Neural cell (in vitro differentiated cells): ENCODE results near the gene SLC6A18. TPM values are rescaled to one million over a fixed set of nuclear protein-coding genes. Genes with fewer than 3 reads are reported as not detected.

Experiments used
- H2AFZ ChIP-seq: fragments of 200-600, 300-800 bp; sonication (generic), shearing (Covaris generic); 2 replicates; pipeline ENCODE4 v1.6.0; 2014; ENCODE audit warnings: low read depth, mild to moderate bottlenecking, antibody characterized with exemption, low read length, moderate library complexity
- H3F3A ChIP-seq: fragments of 200-600 bp; shearing (Covaris generic); 2 replicates; pipeline ENCODE4 v1.6.1; 2016; ENCODE audit warnings: mild to moderate bottlenecking, moderate library complexity, mixed read lengths, antibody characterized with exemption, low read length; ENCODE audit not compliant: insufficient read depth, poor library complexity, severe bottlenecking
- H3K27ac ChIP-seq: fragments of 200-600, 300-800 bp; sonication (generic), shearing (Covaris generic); 2 replicates; pipeline ENCODE4 v1.5.1; 2014; ENCODE audit warnings: mild to moderate bottlenecking, low read length, moderate library complexity
- H3K27me3 ChIP-seq: fragments of 300-800, 200-600 bp; sonication (generic), shearing (Covaris generic); 2 replicates; pipeline ENCODE4 v1.6.0; 2014; ENCODE audit warnings: mild to moderate bottlenecking, low read depth, low read length, moderate library complexity; ENCODE audit not compliant: insufficient read depth
- H3K36me3 ChIP-seq: fragments of 300-800, 200-600 bp; sonication (generic), shearing (Covaris generic); 2 replicates; pipeline ENCODE4 v1.5.1; 2014; ENCODE audit warnings: mild to moderate bottlenecking, antibody characterized with exemption, low read length, moderate library complexity; ENCODE audit not compliant: insufficient read depth
- H3K4me2 ChIP-seq: fragments of 300-800, 200-600 bp; sonication (generic), shearing (Covaris generic); 2 replicates; pipeline ENCODE4 v1.6.0; 2014; ENCODE audit warnings: mild to moderate bottlenecking, low read length
- H3K4me3 ChIP-seq: fragments of 300-800, 200-600 bp; sonication (generic), shearing (Covaris generic); 2 replicates; pipeline ENCODE4 v1.5.1; 2014; ENCODE audit warnings: mild to moderate bottlenecking, low read length, moderate library complexity
- H3K79me2 ChIP-seq: fragments of 200-600 bp; shearing (Covaris generic); replicated peaks from 2 replicates; pipeline ENCODE4 v1.6.0; 2014; ENCODE audit warnings: mild to moderate bottlenecking, low read length, moderate library complexity; ENCODE audit not compliant: insufficient read depth
- H3K9ac ChIP-seq: fragments of 300-800, 200-600 bp; sonication (generic), shearing (Covaris generic); 2 replicates; pipeline ENCODE4 v1.6.1; 2016; ENCODE audit warnings: mild to moderate bottlenecking, low read length, mixed read lengths
- H3K9me2 ChIP-seq: fragments of 200-600 bp; shearing (Covaris generic); 2 replicates; pipeline ENCODE4 v1.6.1; 2016; ENCODE audit warnings: mild to moderate bottlenecking, low read length, mixed read lengths; ENCODE audit not compliant: insufficient read depth
- H3K9me3 ChIP-seq: fragments of 200-600, 300-800 bp; sonication (generic), shearing (Covaris generic); 2 replicates; pipeline ENCODE4 v1.6.1; 2016; ENCODE audit warnings: mild to moderate bottlenecking, mixed run types, low read length, moderate library complexity, mixed read lengths
- H4K20me1 ChIP-seq: fragments of 200-600 bp; shearing (Covaris generic); 2 replicates; pipeline ENCODE4 v1.6.1; 2016; ENCODE audit warnings: mild to moderate bottlenecking, mixed run types; ENCODE audit not compliant: insufficient read depth
- EZH2 ChIP-seq: fragments of 200-600, 300-800 bp; shearing (Covaris generic), sonication (generic); IDR thresholded peaks from 2 replicates; pipeline ENCODE4 v1.6.1; 2014; ENCODE audit warnings: antibody characterized with exemption, low read length, borderline replicate concordance, mild to moderate bottlenecking; ENCODE audit not compliant: insufficient read depth, poor library complexity, severe bottlenecking
- MXI1 ChIP-seq: fragments of 450-650 bp; conservative IDR thresholded peaks from 2 replicates; pipeline ENCODE4 v1.6.1; 2014; ENCODE audit warnings: antibody characterized with exemption, mild to moderate bottlenecking; ENCODE audit not compliant: poor library complexity, severe bottlenecking
- RAD21 ChIP-seq: fragments of 450-650 bp; conservative IDR thresholded peaks from 2 replicates; pipeline ENCODE4 v1.6.1; 2014; ENCODE audit warnings: antibody characterized with exemption, mild to moderate bottlenecking, moderate library complexity
- SMC3 ChIP-seq: fragments of 450-650 bp; conservative IDR thresholded peaks from 2 replicates; pipeline ENCODE4 v1.6.1; 2014; ENCODE audit warnings: antibody characterized with exemption, mild to moderate bottlenecking, moderate library complexity; ENCODE audit not compliant: poor library complexity
- TAF1 ChIP-seq: IDR thresholded peaks from 2 replicates; pipeline ENCODE4 v1.6.1; 2012; ENCODE audit warnings: low read depth
- polyA plus RNA-seq: library from polyadenylated mRNA; depleted of rRNA; stranded (reverse); fragments of >200 nt; gene quantifications from 2 replicates; pipeline ENCODE4 v1.2.3, GENCODE V29; 2014

The SLC6A18 gene
- polyA plus RNA-seq, 1 donor from 2014 or later: not detected

- H3K9me3 ChIP-seq: no peaks in the 10 kb centered on the region
- H3K36me3 ChIP-seq: no peaks in the 10 kb centered on the region
- no peaks in the 10 kb centered on the region for H3F3A ChIP-seq
- TF ChIP-seq SMC3 (no peak), RAD21 (no peak), EZH2 (no peak), TAF1 (no peak), MXI1 (no peak)
- H3K4me3 ChIP-seq: peak overlapping the region; percentile 57
- H3K27me3 ChIP-seq: peaks cover 21% of the 10 kb centered on the region
- no peaks in the 10 kb centered on the region for H3K79me2 ChIP-seq
- H2AFZ ChIP-seq: no peak overlapping the region
- no peak overlapping the region for H3K27ac ChIP-seq
- no peaks in the 10 kb centered on the region for H4K20me1 ChIP-seq
- no peaks in the 10 kb centered on the region for H3K9me2 ChIP-seq
- no peak overlapping the region for H3K9ac ChIP-seq
- no peak overlapping the region for H3K4me2 ChIP-seq
Observed at GRCh38 chr5:1295650-1296037, 70.5 kb downstream of the SLC6A18 start.

Other genes with a start within 250 kb of the SLC6A18 start
- 7.2 and 14.2 TPM in 2 replicates for gene NKD2, start 216.6 kb upstream of the SLC6A18 start, polyA plus RNA-seq
- 3.1 and 4.5 TPM in 2 replicates for gene SLC12A7, start 113.3 kb upstream of the SLC6A18 start, polyA plus RNA-seq
- gene SLC6A19, start 23.8 kb upstream of the SLC6A18 start, polyA plus RNA-seq: not detected in 2 replicates
- gene TERT, start 69.7 kb downstream of the SLC6A18 start, polyA plus RNA-seq: not detected in 2 replicates
- gene CLPTM1L, start 119.7 kb downstream of the SLC6A18 start, polyA plus RNA-seq: 61.6 and 78.9 TPM in 2 replicates
- 0.77 TPM in 1 of 2 replicates, not detected in the other for gene SLC6A3, start 220.1 kb downstream of the SLC6A18 start, polyA plus RNA-seq